ENCODE data around the gene TIA1.
A peak's percentile ranks its signal among the peaks of the same experiment; 100 is the strongest.
"Not testable (repeated sequence)": the region's sequence is repeated elsewhere in the genome, so short reads cannot be mapped to it uniquely, and the experiment has no call there.

Gene TIA1

GRCh38 chr2:70201225-70201768 is 47.1 kb downstream of the TIA1 start:
- Mint-ChIP-seq H3K36me3 (ENCODE audit: low read depth) (no peaks in the 10 kb centered on the region), H3K27me3 (no peaks in the 10 kb centered on the region), H3K4me1 (ENCODE audit: low read depth) (no peaks in the 10 kb centered on the region), H3K9me3 (peaks cover 4% of the 10 kb centered on the region), H3K4me3 (no peak overlapping the region), H3K27ac (no peak overlapping the region)

GRCh38 chr2:70199320-70199864 is 49.0 kb downstream of the TIA1 start:
- H3K4me1 Mint-ChIP-seq (ENCODE audit: low read depth) = no peaks in the 10 kb centered on the region
- H3K36me3 Mint-ChIP-seq (ENCODE audit: low read depth) = no peaks in the 10 kb centered on the region
- no peaks in the 10 kb centered on the region for H3K27me3 Mint-ChIP-seq
- H3K4me3 Mint-ChIP-seq = no peak overlapping the region
- H3K27ac Mint-ChIP-seq = no peak overlapping the region
- H3K9me3 Mint-ChIP-seq = peaks cover 4% of the 10 kb centered on the region

- no peaks in the 10 kb centered on the region for H3K36me3 Mint-ChIP-seq (ENCODE audit: low read depth)
- no peaks in the 10 kb centered on the region for H3K27me3 Mint-ChIP-seq
- H3K4me3 Mint-ChIP-seq = no peak overlapping the region
- peaks cover 28% of the 10 kb centered on the region for H3K4me1 Mint-ChIP-seq (ENCODE audit: low read depth)
- H3K9me3 Mint-ChIP-seq = no peaks in the 10 kb centered on the region
- no peak overlapping the region for H3K27ac Mint-ChIP-seq
These were observed 55.9 kb downstream of the TIA1 start for GRCh38 chr2:70192516-70192915.

DNA sequence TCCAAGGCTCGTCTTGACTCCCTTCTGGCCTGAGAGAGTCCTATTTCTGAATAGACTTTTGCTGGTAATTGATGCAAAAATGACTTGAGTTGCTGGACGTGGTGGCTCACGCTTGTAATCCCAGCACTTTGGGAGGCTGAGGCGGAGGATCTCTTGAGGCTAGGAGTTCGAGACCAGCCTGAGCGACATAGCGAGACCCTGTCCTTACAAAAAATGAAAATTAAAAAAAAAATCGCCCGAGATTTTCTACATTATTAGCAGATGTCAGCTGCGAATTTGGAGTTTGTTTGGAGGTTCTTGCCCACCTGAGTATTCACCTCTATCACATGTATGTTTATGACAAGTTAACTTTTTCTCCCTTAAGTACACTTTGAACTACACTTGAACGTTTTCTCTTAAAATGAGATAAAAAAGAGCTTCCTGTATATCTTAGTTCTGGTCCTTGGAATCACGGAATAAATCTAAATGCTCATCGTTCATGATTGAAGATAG is 57.1 kb downstream of the TIA1 start:
- H3K27me3 Mint-ChIP-seq = no peaks in the 10 kb centered on the region
- peaks cover 28% of the 10 kb centered on the region for H3K4me1 Mint-ChIP-seq (ENCODE audit: low read depth)
- no peaks in the 10 kb centered on the region for H3K36me3 Mint-ChIP-seq (ENCODE audit: low read depth)
- H3K27ac Mint-ChIP-seq = peak overlapping the region; percentile 99
- H3K4me3 Mint-ChIP-seq = peak overlapping the region; percentile 93
- H3K9me3 Mint-ChIP-seq = no peaks in the 10 kb centered on the region

- Mint-ChIP-seq H3K27me3 (no peaks in the 10 kb centered on the region), H3K9me3 (no peaks in the 10 kb centered on the region), H3K27ac (peak within 1 kb of the TSS; percentile 99), H3K4me3 (peak within 1 kb of the TSS; percentile 93), H3K4me1 (ENCODE audit: low read depth) (peaks cover 28% of the 10 kb centered on the region), H3K36me3 (ENCODE audit: low read depth) (no peaks in the 10 kb centered on the region)
These were observed 57.8 kb downstream of the TIA1 start, which contains the start of gene C2orf42 for GRCh38 chr2:70190418-70191243. C2orf42 (minus strand) TSS chr2:70191019; CDS start chr2:70181985, 9,034 bp downstream.

DNA sequence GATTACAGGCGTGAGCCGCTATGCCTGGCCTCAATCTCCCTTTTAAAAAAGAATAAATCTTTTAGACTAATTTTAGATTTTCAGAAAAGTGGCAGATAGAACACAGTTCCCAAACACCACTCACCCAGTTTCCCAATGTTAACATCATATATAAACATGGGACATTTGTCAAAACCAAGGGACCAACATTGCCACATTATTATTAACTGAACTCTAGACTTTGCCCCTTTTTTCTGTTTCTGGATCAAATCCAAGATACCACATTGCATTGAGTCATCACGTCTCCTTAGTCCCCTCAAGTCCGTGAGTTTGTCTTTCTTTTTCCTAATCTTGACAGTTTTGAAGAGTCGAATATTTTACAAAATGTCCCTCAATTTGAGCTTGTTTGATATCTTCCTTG is 60.0 kb downstream of the TIA1 start:
- Mint-ChIP-seq H3K27ac (peak overlapping the region; percentile 87), H3K4me3 (peak overlapping the region; percentile 93), H3K36me3 (ENCODE audit: low read depth) (peaks cover 4% of the 10 kb centered on the region), H3K4me1 (ENCODE audit: low read depth) (peaks cover 28% of the 10 kb centered on the region), H3K27me3 (no peaks in the 10 kb centered on the region), H3K9me3 (no peaks in the 10 kb centered on the region)

GRCh38 chr2:70187170-70187569 is 61.3 kb downstream of the TIA1 start:
- not testable (repeated sequence) for H3K27me3 Mint-ChIP-seq, H3K4me3 Mint-ChIP-seq, H3K9me3 Mint-ChIP-seq, H3K27ac Mint-ChIP-seq
- H3K36me3 Mint-ChIP-seq (ENCODE audit: low read depth) = peaks cover 11% of the 10 kb centered on the region
- peaks cover 28% of the 10 kb centered on the region for H3K4me1 Mint-ChIP-seq (ENCODE audit: low read depth)

GRCh38 chr2:70182689-70183088 is 65.7 kb downstream of the TIA1 start:
- Mint-ChIP-seq H3K4me3 (no peak overlapping the region), H3K9me3 (no peaks in the 10 kb centered on the region), H3K27me3 (no peaks in the 10 kb centered on the region), H3K4me1 (ENCODE audit: low read depth) (peaks cover 3% of the 10 kb centered on the region), H3K27ac (no peak overlapping the region), H3K36me3 (ENCODE audit: low read depth) (peaks cover 34% of the 10 kb centered on the region)

DNA sequence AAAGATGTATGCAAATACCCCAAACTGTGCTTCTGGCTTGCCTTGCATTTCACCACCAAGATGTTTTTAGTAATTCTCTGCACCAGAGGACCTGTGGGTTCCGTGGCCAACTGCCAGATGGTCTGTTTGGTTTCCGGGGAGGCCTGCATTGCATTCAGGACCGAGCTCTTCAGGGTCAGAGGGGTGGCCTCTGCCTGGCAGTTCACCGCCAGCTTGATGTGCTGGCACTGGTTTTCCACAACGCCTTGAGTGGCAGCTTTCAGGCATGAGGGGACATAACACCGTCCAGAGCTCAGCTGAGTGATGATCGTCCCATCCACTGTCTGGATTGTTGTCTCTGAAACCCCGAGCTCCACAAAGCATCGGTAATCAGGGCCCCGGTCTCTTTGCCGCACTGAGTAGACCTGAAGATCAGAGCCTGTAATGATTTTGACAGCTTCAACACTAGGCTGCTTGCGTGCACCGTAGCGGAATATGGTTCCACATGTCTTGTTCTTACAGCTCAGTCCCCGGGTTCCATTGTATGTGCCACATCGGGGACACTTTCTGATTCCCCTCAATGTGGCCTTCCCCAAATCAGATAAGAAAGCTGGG is 67.0 kb downstream of the TIA1 start:
- Mint-ChIP-seq H3K27ac (no peak overlapping the region), H3K4me3 (no peak overlapping the region), H3K27me3 (no peaks in the 10 kb centered on the region), H3K36me3 (ENCODE audit: low read depth) (peaks cover 40% of the 10 kb centered on the region), H3K9me3 (no peaks in the 10 kb centered on the region), H3K4me1 (ENCODE audit: low read depth) (peaks cover 3% of the 10 kb centered on the region)

GRCh38 chr2:70173520-70173919 is 74.9 kb downstream of the TIA1 start:
- no peaks in the 10 kb centered on the region for H3K4me1 Mint-ChIP-seq (ENCODE audit: low read depth)
- H3K9me3 Mint-ChIP-seq = no peaks in the 10 kb centered on the region
- H3K27me3 Mint-ChIP-seq = no peaks in the 10 kb centered on the region
- H3K27ac Mint-ChIP-seq = no peak overlapping the region
- no peak overlapping the region for H3K4me3 Mint-ChIP-seq
- H3K36me3 Mint-ChIP-seq (ENCODE audit: low read depth) = peaks cover 47% of the 10 kb centered on the region

DNA sequence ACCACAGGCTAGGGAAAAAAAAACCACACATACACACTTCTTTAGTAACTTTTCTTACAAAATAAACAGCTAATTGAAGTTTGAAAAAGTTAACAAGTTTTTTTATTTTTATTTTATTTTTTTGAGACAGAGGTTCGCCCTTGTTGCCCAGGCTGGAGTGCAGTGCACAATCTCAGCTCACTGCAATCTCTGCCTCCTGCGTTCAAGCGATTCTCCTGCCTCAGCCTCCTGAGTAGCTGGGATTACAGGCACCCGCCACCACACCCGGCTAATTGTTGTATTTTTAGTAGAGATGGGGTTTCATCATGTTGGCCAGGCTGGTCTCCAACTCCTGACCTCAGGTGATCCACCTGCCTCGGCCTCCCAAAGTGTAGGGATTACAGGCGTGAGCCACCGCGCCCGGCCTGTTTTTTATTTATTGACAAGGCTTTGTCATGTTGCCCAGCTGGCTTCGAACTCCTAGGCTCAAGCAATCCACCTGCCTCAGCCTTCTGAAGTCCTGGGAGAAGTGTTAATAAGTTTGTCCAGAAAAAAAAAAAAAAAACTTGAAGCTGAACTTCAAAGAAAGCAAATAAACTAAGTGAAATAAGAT is 78.7 kb downstream of the TIA1 start:
- not testable (repeated sequence) for H3K4me3 Mint-ChIP-seq; H3K4me1 Mint-ChIP-seq (ENCODE audit: low read depth); H3K27me3 Mint-ChIP-seq; H3K9me3 Mint-ChIP-seq; H3K27ac Mint-ChIP-seq
- H3K36me3 Mint-ChIP-seq (ENCODE audit: low read depth) = peaks cover 46% of the 10 kb centered on the region

GRCh38 chr2:70161069-70161534 is 87.3 kb downstream of the TIA1 start:
- Mint-ChIP-seq H3K27me3 (no peaks in the 10 kb centered on the region), H3K36me3 (ENCODE audit: low read depth) (peaks cover 28% of the 10 kb centered on the region), H3K4me1 (ENCODE audit: low read depth) (no peaks in the 10 kb centered on the region), H3K27ac (peak overlapping the region; percentile 59), H3K9me3 (no peaks in the 10 kb centered on the region), H3K4me3 (no peak overlapping the region)

- Mint-ChIP-seq H3K27me3 (no peaks in the 10 kb centered on the region), H3K36me3 (ENCODE audit: low read depth) (peaks cover 29% of the 10 kb centered on the region), H3K4me3 (no peak overlapping the region), H3K9me3 (no peaks in the 10 kb centered on the region), H3K27ac (peak overlapping the region; percentile 59), H3K4me1 (ENCODE audit: low read depth) (no peaks in the 10 kb centered on the region)
These were observed 87.9 kb downstream of the TIA1 start for GRCh38 chr2:70160545-70160944.

Data from stimulated activated naive CD8-positive, alpha-beta T cell treated with anti-CD3 and anti-CD28 coated beads, Interleukin-15, Interleukin-2, amounts not matched to agents 100 ng/mL and 50 ng/mL, for 24 hours (primary cell).